BE2C (cell line): ENCODE data around the gene XRCC1.
"Not testable (repeated sequence)": the region's sequence is repeated elsewhere in the genome, so short reads cannot be mapped to it uniquely, and the experiment has no call there.

Experiments used
- DNase-seq: peaks from one replicate; pipeline ENCODE4 v3.0.0-alpha.2; 2020
- H3K27me3 ChIP-seq: fragments of 250-450 bp; sonication (Bioruptor Pico); 2 replicates; pipeline ENCODE4 v1.5.1; 2020; ENCODE audit warnings: mild to moderate bottlenecking
- H3K36me3 ChIP-seq: fragments of 250-450 bp; sonication (Bioruptor Pico); 2 replicates; pipeline ENCODE4 v1.5.1; 2020; ENCODE audit warnings: mild to moderate bottlenecking
- H3K4me1 ChIP-seq: fragments of 250-450 bp; sonication (Bioruptor Pico); 2 replicates; pipeline ENCODE4 v1.5.1; 2020
- H3K4me3 ChIP-seq: 2 replicates; pipeline ENCODE4 v1.5.1; 2011; ENCODE audit warnings: low read depth, low read length
- H3K9me3 ChIP-seq: fragments of 250-450 bp; sonication (Bioruptor Pico); 2 replicates; pipeline ENCODE4 v1.5.1; 2020
- CTCF ChIP-seq: IDR thresholded peaks from 2 replicates; pipeline ENCODE4 v1.5.1; 2012; ENCODE audit warnings: mild to moderate bottlenecking, low read depth, low read length

The XRCC1 gene

GRCh38 chr19:43553656-43554055 lies 21.7 kb downstream of the XRCC1 start:
- no peak for TF ChIP-seq CTCF
- H3K36me3 ChIP-seq, result peaks cover 40% of the 10 kb centered on the region

DNA sequence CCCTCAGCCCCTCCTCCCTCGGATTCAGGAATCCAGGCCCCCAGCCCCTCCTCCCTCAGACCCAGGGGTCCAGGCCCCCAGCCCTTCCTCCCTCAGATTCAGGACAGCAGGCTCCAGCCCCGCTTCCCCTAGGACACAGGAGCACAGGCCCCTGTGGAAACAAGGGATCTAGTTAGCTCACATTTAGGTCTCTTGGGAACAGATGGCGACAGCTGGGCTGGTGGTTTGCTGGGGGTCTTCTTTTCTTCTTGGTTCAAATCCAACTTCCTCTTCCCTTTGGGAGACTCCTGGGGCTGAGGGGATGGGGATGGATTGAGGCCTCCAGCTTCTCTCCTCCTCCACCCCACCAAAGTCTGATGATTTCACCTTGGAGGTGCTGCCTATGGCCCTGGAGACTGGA lies 22.7 kb downstream of the XRCC1 start:
- Histone ChIP-seq H3K36me3 (peaks cover 40% of the 10 kb centered on the region), H3K27me3 (no peaks in the 10 kb centered on the region; the same call in 1 of the 2 replicates), H3K9me3 (no peaks in the 10 kb centered on the region), H3K4me3 (no peak overlapping the region), H3K4me1 (no peaks in the 10 kb centered on the region)
- no peak for DNase-seq
- TF ChIP-seq CTCF, result no peak

More at GRCh38 chr19:43553656-43554055, 21.7 kb downstream of the XRCC1 start:
- no peaks in the 10 kb centered on the region for H3K9me3 ChIP-seq
- H3K4me3 ChIP-seq, result no peak overlapping the region
- no peaks in the 10 kb centered on the region; the same call in 1 of the 2 replicates for H3K27me3 ChIP-seq
- no peak for DNase-seq
- H3K4me1 ChIP-seq, result no peaks in the 10 kb centered on the region

- no peak overlapping the region for H3K4me3 ChIP-seq
- TF ChIP-seq CTCF, result no peak
- H3K4me1 ChIP-seq, result no peaks in the 10 kb centered on the region
- no peaks in the 10 kb centered on the region for H3K9me3 ChIP-seq
- no peaks in the 10 kb centered on the region; the same call in 1 of the 2 replicates for H3K27me3 ChIP-seq
- DNase-seq, result no peak
- peaks cover 40% of the 10 kb centered on the region for H3K36me3 ChIP-seq
These were observed 23.2 kb downstream of the XRCC1 start for GRCh38 chr19:43552198-43552450.

GRCh38 chr19:43551399-43552197 lies 23.7 kb downstream of the XRCC1 start:
- H3K9me3 ChIP-seq, result no peaks in the 10 kb centered on the region
- no peaks in the 10 kb centered on the region; the same call in 1 of the 2 replicates for H3K27me3 ChIP-seq
- no peak for TF ChIP-seq CTCF
- H3K36me3 ChIP-seq, result peaks cover 40% of the 10 kb centered on the region
- no peak overlapping the region for H3K4me3 ChIP-seq
- no peaks in the 10 kb centered on the region for H3K4me1 ChIP-seq
- no peak for DNase-seq

- Histone ChIP-seq H3K36me3 (peaks cover 22% of the 10 kb centered on the region), H3K4me1 (no peaks in the 10 kb centered on the region), H3K27me3 (no peaks in the 10 kb centered on the region), H3K4me3 (no peak overlapping the region), H3K9me3 (no peaks in the 10 kb centered on the region)
- no peak for TF ChIP-seq CTCF
- no peak for DNase-seq
These were observed 26.6 kb downstream of the XRCC1 start for GRCh38 chr19:43548706-43549105.

DNA sequence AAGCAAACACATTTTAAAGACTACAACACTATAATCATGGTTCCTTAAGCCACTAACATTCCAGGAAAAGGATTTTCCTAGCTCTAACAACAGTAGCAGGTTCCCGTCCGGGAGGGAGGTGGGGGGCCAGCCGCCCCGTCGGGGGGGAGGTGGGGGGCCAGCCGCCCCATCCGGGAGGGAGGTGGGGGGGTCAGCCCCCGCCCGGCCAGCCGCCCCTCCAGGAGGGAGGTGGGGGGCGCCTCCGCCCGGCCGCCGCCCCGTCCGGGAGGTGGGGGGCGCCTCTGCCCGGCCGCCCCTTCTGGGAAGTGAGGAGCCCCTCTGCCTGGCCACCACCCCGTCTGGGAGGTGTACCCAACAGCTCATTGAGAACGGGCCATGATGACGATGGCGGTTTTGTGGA lies 27.4 kb downstream of the XRCC1 start:
- H3K4me3 ChIP-seq, H3K9me3 ChIP-seq, H3K27me3 ChIP-seq, H3K4me1 ChIP-seq, DNase-seq: not testable (repeated sequence)
- H3K36me3 ChIP-seq, result peaks cover 17% of the 10 kb centered on the region

DNA sequence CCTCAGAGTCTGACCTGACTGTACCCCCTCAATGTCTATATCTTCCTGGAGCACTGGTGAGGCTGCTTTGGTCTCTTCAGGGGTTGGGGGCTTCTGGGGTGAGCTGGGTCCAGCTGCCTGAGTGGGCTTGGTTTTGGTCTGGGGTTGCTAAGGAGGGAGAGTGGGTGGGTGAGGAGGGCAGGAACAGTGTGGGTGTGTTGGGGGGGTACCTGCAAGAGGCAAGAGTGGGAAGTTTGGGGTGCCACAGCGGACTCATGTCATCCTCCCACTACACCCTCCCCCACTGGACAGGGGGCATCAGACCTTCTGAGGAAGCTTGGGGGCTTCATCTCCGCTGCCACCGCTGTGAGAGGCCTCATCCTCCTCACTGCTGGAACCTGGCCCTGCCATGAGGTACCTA lies 28.7 kb downstream of the XRCC1 start:
- Histone ChIP-seq H3K36me3 (peaks cover 13% of the 10 kb centered on the region), H3K4me3 (no peak overlapping the region), H3K27me3 (no peaks in the 10 kb centered on the region), H3K9me3 (no peaks in the 10 kb centered on the region), H3K4me1 (no peaks in the 10 kb centered on the region)
- no peak for TF ChIP-seq CTCF
- no peak for DNase-seq
